Choroid plexus epithelial cell (primary cell): ENCODE data around the gene LAIR2.

Experiments
- DNase-seq: peaks from one replicate; pipeline ENCODE4 v3.0.0-alpha.2; 2010; ENCODE audit warnings: low read depth
- H3K4me3 ChIP-seq: 2 replicates; pipeline ENCODE4 v1.5.1; 2011; ENCODE audit warnings: low read depth, mild to moderate bottlenecking, control low read depth, low read length, moderate library complexity
- TF ChIP-seq, protein P1 (sequence below): conservative IDR thresholded peaks from 2 replicates; pipeline ENCODE4 v1.5.1; 2011; ENCODE audit warnings: low read depth, mild to moderate bottlenecking, control low read depth, inconsistent platforms, low read length, moderate library complexity

Gene LAIR2

DNA sequence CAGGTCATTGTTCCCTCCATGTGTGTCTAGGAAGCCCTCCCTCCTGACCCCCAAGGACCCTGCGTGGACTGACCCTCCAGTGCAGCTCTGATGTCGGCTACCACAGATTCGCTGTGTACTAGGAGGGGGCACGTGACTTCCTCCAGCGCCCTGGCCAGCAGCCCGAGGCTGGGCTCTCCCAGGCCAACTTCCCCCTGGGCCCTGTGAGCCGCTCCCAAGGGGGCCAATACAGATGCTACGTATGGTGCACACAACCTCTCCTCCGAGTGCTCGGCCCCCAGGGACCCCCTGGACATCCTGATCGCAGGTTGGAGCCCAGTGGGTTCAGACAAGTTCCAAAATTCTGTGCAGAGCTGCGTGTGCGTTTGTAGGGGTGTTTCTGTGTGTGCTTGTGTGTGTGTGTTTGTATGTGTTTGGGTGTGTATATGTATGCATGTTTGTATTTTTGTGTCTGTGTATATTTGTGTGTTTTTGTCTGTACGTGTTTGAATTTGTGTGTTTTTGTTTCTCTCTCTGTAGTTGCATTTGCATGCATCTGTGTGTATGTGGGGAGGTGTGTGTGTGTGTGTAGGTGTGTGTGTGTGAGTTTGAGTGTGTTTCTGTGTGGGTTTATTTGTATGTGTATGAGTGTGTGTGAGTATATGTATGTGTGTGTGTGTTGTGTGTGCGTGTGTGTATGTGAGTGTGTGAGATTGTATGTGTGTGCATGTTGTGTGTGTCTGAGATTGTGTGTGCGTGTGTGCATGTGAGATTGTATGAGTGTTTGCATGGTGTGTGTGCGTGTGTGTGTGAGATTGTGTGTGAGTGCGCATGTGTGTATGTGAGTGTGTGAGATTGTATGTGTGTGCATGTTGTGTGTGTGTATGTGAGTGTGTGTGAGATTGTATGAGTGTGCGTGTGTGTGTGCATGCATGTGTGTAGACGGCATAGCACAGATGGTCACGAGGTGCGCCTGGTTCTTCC lies 49.6 kb downstream of the LAIR2 start:
- H3K4me3 ChIP-seq = no peak overlapping the region
- DNase-seq = no peak
- TF ChIP-seq, protein P1, sequence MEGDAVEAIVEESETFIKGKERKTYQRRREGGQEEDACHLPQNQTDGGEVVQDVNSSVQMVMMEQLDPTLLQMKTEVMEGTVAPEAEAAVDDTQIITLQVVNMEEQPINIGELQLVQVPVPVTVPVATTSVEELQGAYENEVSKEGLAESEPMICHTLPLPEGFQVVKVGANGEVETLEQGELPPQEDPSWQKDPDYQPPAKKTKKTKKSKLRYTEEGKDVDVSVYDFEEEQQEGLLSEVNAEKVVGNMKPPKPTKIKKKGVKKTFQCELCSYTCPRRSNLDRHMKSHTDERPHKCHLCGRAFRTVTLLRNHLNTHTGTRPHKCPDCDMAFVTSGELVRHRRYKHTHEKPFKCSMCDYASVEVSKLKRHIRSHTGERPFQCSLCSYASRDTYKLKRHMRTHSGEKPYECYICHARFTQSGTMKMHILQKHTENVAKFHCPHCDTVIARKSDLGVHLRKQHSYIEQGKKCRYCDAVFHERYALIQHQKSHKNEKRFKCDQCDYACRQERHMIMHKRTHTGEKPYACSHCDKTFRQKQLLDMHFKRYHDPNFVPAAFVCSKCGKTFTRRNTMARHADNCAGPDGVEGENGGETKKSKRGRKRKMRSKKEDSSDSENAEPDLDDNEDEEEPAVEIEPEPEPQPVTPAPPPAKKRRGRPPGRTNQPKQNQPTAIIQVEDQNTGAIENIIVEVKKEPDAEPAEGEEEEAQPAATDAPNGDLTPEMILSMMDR = no peak

DNA sequence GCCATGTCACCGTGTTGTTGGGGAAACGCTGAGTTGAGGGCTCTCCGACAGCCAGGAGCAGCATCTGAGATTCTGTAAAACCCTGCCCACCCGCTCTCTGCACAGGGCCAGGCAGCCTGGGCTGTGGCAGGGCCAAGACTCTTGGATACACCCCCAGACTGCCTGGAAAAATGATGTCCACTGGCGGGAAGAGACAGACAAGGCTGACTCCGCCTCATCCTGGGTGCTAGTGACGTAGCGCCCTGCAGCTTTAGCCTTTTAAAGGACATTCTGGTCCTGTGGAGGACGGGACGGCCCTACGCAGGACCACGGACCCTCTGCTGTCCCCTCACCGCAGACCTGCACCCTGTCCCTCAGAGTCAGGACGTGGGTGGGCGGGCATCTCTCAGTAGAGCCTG lies 50.3 kb downstream of the LAIR2 start:
- TF ChIP-seq, protein P1 = no peak
- DNase-seq = no peak
- H3K4me3 ChIP-seq = no peak overlapping the region

DNA sequence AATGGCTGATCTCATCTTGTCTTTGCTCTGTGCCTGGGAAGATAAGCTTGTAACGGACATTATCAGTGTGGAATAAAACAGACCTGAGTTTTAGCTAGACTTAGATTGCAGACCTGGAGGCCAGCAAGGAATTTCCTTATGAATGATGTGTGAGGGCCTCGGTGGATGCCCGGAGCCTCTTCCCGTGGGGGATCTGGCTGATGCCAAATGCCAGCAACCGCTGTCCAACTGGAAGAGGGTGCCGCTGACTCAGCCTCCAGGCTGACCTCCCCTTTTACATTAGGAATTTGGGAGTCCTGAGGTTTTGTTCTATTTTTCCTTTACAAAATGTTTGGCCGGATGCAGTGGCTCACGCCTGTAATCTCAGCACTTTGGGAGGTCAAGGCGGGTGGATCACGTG lies 51.4 kb downstream of the LAIR2 start:
- DNase-seq = no peak
- TF ChIP-seq, protein P1 = no peak
- no peak overlapping the region for H3K4me3 ChIP-seq

DNA sequence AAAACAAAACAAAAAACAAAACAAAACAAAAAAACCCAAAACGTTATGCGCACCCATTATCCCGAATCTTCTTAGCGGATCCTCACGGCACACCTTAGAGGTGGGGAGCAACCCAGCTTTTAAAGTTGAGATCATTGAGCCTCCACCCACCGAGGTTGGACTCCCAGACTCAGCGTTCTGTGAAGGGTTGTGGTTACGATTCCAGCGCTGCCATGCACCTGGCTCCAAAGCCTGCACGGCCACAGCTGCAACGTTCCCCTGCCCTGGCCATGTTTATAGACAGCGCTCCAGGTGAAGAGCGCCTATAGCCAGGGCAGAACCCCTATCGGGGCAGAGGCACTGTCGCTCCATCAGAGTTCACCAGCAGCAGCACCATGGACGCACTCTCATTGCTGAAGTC lies 52.3 kb downstream of the LAIR2 start:
- TF ChIP-seq, protein P1 = no peak
- no peak overlapping the region for H3K4me3 ChIP-seq
- DNase-seq = no peak

DNA sequence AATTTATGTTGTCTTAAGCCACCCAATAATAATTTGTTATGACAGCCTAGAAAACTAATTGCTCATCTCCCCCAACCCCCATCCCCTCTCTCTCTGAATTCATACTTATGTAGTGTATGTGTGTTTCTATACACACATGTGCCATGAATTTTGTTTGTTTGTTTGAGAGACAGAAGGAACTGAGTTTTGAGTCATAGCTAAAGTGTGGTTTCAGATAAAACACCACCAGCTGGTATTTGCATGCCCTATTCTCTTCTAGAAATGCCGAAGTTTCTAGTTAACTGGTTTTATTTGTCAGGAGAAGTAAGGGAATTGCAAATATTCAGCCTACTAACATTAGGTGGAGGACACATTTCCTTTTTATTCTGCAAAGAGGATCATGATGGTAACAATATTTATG lies 53.6 kb downstream of the LAIR2 start:
- DNase-seq = no peak
- TF ChIP-seq, protein P1 = no peak
- no peak overlapping the region for H3K4me3 ChIP-seq

DNA sequence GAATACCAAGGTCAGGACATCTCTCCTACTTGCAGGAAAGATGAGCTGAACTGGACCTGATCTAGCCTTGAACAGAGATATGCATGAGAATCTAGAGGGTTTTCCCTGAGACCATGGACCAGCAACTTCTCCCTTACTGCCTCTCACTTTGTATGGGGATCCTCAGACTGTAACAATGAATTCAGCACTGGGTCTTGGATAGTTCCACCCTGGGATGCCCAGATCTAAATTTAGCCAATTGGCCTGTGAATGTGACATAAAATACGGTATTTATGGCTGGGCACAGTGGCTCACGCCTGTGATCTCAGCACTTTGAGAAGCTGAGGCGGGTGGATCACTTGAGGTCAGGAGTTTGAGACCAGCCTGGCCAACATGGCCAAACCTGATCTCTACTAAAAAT lies 55.7 kb downstream of the LAIR2 start:
- H3K4me3 ChIP-seq = no peak overlapping the region
- TF ChIP-seq, protein P1 = no peak
- no peak for DNase-seq
